DND-41 (cell line): ENCODE data around the gene PPP1R1B.
A peak's percentile ranks its signal among the peaks of the same experiment; 100 is the strongest.

Experiments
- CTCF ChIP-seq: IDR thresholded peaks from 2 replicates; pipeline ENCODE4 v1.5.1; 2012; ENCODE audit warnings: borderline replicate concordance, low read length, moderate library complexity, mild to moderate bottlenecking; ENCODE audit not compliant: poor library complexity, severe bottlenecking; ENCODE audit errors: extremely low read depth
- EZH2 ChIP-seq: IDR thresholded peaks from 3 replicates; pipeline ENCODE4 v1.6.1; 2012; ENCODE audit warnings: borderline replicate concordance, low read depth, mild to moderate bottlenecking, moderate library complexity, low read length, inconsistent platforms; ENCODE audit not compliant: severe bottlenecking

DNA sequence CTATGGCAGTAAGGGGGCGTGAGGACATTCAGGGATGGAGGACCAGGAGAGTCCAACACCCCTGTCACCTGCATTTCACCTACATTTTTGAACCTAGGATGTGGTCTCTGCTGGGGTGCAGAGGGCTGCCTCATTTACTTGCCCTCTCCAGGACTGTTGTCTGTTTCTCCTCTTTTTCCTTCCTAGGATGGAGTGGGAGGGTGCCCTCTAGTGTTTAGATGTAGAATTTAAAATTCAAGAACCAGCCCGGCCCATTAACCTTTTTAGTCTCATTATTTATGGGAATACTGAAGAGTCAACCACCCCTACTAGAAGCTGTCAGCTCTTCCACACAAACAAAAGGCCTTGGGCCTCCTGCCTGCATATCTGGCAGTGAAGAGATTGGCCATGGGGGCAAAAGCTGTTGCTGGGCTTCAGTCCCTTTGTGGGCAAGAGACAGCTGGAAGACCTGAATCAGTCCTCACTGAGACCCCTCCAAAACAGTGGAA is 7.7 kb downstream of the PPP1R1B start:
- TF ChIP-seq CTCF (peak; percentile 77), EZH2 (no peak)
